ENCODE results near the gene PPP1R2B.
"Not testable (repeated sequence)": the region's sequence is repeated elsewhere in the genome, so short reads cannot be mapped to it uniquely, and the experiment has no call there.

PPP1R2B gene

GRCh38 chr5:156850206-156850751, at the start of gene PPP1R2B:
Gene PPP1R2B (plus strand): TSS chr5:156850295. CDS start chr5:156850563, 268 bp downstream.
- no peak for DNase-seq

GRCh38 chr5:156800929-156801328, 49.2 kb upstream of the PPP1R2B start:
- DNase-seq = peak in 1 of 3 experiments; percentile 5

- no peak for DNase-seq
These were observed 47.6 kb upstream of the PPP1R2B start for GRCh38 chr5:156802501-156802900.

- DNase-seq = no peak
These were observed 46.7 kb upstream of the PPP1R2B start for GRCh38 chr5:156803404-156803803.

DNA sequence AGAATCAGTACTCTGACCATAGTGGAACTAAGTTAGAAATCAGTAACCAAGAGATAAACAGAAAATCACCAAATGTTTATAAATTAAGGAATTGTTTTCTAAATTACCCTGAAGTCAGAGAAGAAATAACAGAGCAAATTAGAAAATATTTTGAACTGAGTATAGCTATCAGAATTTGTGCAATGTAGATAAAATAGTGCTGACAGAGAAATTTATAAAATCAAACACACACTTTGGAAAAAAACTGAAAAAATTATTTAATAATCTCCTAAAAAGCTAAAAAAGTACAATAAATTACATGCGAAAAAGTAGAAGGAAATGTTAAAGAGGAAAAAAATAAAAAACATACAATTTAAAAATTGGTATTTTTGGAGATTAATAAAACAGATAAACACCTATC, 37.1 kb upstream of the PPP1R2B start:
- no peak for DNase-seq

DNA sequence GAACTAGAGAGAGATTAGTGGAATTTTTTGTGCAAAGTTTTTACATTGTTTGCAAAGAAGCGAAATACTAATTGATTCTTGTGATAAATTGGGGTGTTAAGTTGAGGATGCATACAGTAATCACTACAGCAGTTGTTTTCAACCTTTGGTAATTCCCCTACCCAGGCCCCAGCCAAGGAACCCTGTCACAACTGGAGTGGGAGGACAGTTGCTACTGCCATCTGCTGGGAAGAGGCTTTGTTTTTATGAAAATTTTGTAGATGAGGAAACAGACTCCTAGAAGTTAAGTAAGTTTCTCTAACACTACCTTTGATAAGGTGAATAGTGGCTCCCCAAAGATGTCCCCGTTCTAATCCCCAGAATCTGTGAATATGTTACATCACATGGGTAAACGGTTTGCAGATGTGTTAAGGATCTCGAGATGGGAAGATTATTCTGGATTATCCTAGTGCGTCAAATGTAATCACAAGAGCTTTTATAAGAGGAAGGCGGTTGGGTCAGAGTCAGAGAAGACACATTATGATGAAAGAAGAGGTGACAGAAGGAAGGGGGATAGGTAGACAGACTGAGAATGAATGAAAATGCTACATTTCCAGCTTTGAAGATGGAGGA, 34.0 kb upstream of the PPP1R2B start:
- DNase-seq = peak in 2 of 3 experiments; percentile 10 to 39

DNA sequence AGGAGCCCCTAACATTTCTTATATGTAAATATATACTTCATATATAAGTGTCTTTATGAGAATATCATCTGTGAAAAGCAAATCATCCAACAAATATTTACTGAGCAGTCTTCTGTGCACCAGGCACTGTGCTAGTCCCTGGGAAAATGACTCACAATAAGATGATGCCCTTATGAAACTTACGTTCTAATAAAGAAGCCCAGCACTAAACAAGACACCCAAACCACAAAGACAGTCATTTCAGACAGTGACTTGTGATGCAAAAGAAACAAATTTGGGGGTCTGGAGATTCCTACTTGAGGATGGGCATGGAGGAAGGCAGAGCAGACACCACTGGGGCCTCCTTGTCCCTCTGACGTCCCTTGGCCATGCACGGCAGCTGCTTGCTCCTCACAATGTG, 30.6 kb upstream of the PPP1R2B start:
- no peak for DNase-seq

GRCh38 chr5:156819967-156820581, 30.0 kb upstream of the PPP1R2B start:
- no peak for DNase-seq

GRCh38 chr5:156824241-156824640, 25.9 kb upstream of the PPP1R2B start:
- no peak for DNase-seq

DNA sequence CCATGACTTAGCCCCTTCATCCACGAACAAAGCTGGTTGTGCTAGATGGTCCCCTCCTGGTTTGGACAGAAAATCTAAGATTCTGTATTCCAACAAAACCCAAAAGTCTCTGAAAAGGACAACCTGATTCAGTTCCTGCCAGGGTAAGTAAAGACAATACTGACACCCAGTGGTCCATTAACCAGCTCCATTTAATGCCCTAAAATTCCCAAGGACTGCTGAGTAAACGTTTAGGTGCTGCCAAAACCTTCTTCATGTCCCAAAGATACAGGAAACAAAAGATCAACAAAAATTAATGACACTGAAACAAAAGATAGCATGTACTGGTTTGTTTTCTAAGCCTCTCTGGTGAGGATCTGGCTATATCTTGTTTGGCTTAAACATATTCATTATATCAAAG, 25.3 kb upstream of the PPP1R2B start:
- peak; percentile 11 to 70 (median 14) for DNase-seq

GRCh38 chr5:156825688-156826087, 24.4 kb upstream of the PPP1R2B start:
- DNase-seq = no peak

GRCh38 chr5:156826150-156826549, 23.9 kb upstream of the PPP1R2B start:
- DNase-seq = no peak

- no peak for DNase-seq
These were observed 15.2 kb upstream of the PPP1R2B start for GRCh38 chr5:156834916-156835315.

DNA sequence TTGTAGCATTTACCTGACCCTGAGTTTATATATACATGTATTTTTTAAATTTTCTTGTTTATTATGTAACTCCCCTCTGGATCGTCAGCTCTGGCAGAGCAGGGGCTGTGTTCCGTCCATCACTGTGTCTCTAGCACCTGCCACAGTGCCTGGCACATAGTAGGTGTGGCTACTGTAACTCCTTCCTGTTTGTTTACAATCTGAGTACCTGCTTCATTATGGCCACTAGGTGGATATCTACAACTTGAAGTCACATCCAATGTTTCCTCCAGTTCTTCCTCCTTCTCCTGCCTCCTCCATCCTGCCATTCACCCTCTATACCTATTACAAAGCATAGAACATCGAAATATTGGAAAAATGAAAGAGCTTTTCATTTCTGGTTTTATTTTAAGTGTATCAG, 14.2 kb upstream of the PPP1R2B start:
- DNase-seq = peak in 1 of 3 experiments; percentile 12

- DNase-seq = no peak
These were observed 13.2 kb upstream of the PPP1R2B start for GRCh38 chr5:156836846-156837245.

- DNase-seq = no peak
These were observed 11.1 kb upstream of the PPP1R2B start for GRCh38 chr5:156838961-156839360.

DNA sequence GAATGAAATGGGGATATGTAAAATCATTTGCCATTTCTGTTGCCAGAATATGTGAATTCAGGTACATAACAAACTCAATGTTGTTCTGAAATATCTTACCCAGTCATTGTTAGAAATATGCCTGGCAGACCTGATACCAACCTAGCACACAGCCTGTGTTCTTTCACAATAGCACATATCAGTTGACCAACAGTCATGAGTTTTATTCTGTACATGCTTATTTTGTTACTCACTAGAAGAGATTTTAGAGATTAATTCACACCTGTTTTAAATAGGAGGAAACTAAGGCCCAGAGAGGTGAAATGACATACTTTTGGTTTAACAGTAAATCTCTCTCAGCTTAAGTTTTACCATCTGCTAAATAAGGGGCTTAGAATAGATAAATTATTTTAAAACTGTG, 8.4 kb upstream of the PPP1R2B start:
- DNase-seq = no peak

DNA sequence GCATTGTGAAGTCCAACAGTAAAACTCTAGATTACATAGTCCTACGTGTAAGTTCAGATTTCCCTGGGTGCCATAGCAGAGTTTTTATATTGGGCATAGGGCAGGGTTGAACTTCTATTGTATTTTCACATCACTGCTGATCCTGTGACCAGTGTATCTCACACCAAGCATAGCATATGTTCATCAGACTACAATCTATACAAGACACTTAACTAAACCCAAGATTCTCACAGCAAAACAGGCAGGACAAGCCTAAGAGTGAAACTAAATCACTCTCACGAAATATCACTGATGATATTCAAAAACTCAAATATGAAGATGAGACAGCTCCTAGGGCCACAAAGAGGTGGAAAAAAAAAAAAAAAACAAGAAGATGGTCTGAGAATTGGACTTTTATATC, 3.2 kb upstream of the PPP1R2B start:
- DNase-seq = no peak

GRCh38 chr5:156848447-156848846, 1.6 kb upstream of the PPP1R2B start:
- DNase-seq = not testable (repeated sequence)

DNA sequence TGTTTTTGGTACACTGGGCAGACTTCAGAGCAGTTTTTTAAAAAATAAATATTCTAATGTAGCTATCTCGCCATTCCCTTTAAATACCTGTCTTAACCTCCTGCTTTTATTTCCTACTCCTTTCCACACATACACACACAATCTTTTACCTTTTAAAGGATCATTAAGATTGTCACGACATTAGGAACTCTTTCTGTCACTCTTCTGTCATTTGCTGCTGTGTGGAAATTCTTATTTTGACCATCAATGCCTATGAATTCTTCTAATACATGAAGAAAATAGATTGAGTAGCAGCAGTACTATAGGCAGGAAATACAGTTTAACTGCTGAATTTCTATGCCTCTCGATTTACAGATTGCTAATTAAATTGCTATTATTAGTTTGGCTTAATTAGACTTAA, 1.8 kb downstream of the PPP1R2B start:
- no peak for DNase-seq

- DNase-seq = not testable (repeated sequence)
These were observed 3.0 kb downstream of the PPP1R2B start for GRCh38 chr5:156853055-156853454.

GRCh38 chr5:156865427-156865826, 15.3 kb downstream of the PPP1R2B start:
- no peak for DNase-seq

GRCh38 chr5:156870498-156870839, 20.4 kb downstream of the PPP1R2B start:
- no peak for DNase-seq

- no peak for DNase-seq
These were observed 21.1 kb downstream of the PPP1R2B start for GRCh38 chr5:156871212-156871611.
